ENCODE data around the gene CWC22.

DNA sequence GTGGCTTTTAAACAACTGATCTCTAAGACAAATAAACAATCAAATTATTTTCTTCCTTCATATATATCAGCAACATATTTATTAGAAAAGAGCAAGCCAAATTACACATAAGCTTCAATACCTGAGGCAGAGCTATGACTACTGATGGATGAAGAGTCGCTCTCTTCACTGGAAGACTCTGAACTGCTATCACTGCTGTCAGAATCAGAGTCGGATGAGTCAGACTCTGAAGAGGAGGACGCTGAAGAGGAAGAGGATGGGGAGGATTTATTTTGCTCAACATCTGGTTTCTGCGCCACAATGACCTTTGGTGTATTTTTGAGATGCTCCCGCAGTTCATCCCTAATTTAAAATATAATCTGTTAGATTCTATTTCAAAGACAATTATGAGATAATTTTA lies 56.7 kb downstream of the CWC22 start:
- TF ChIP-seq, protein P1, sequence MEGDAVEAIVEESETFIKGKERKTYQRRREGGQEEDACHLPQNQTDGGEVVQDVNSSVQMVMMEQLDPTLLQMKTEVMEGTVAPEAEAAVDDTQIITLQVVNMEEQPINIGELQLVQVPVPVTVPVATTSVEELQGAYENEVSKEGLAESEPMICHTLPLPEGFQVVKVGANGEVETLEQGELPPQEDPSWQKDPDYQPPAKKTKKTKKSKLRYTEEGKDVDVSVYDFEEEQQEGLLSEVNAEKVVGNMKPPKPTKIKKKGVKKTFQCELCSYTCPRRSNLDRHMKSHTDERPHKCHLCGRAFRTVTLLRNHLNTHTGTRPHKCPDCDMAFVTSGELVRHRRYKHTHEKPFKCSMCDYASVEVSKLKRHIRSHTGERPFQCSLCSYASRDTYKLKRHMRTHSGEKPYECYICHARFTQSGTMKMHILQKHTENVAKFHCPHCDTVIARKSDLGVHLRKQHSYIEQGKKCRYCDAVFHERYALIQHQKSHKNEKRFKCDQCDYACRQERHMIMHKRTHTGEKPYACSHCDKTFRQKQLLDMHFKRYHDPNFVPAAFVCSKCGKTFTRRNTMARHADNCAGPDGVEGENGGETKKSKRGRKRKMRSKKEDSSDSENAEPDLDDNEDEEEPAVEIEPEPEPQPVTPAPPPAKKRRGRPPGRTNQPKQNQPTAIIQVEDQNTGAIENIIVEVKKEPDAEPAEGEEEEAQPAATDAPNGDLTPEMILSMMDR (conservative IDR thresholded peaks at IDR 0.05 in 1 of 2, IDR thresholded peaks at IDR 0.05 in 1 of 2; ENCODE audit: extremely low read depth in 1 of 2, insufficient read depth in 1 of 2, low read depth in 1 of 2, low read length in 2 of 2), result no peak
- TF ChIP-seq EZH2 (IDR thresholded peaks at IDR 0.05; ENCODE audit: borderline replicate concordance, low read length), result no peak
